Pancreas (tissue), 10 donors: Measurements from ENCODE around the gene COPS8. TPM values are rescaled to one million over a fixed set of nuclear protein-coding genes. Genes with fewer than 3 reads are reported as not detected.

ENCODE experiments used
- ATAC-seq, 4 donors: fragments of 200-7000 bp; cut with Tn5 transposase; one replicate each; pipeline versions ENCODE4 v1.8.0 to v1.9.1; 2020; ENCODE audit warnings: mild to moderate bottlenecking in 4 of 4, moderate library complexity in 4 of 4
- DNase-seq, 6 donors: peaks; one replicate each; pipeline ENCODE4 v3.0.0-alpha.2; 2020
- FAIRE-seq: peaks from 2 replicates; lab custom pipeline; 2012; peaks lifted over from hg19 to GRCh38; lab: Jason Lieb, UNC
- H3K27ac ChIP-seq, 4 donors: fragments of 200-600 bp; sonication (generic); 1 replicate in 3 of 4; 2 replicates in 1 of 4; pipeline versions ENCODE4 v1.5.0 to v1.8.0; 2020
- H3K27me3 ChIP-seq, 4 donors: fragments of 200-600 bp; one replicate each; pipeline ENCODE4 v1.8.0; 2021
- H3K36me3 ChIP-seq, 3 donors: fragments of 200-600 bp; sonication (generic) in 1 of 3; one replicate each; pipeline versions ENCODE4 v1.5.0 to v1.8.0; 2020 to 2021
- H3K4me1 ChIP-seq, 3 donors: fragments of 200-600 bp; one replicate each; pipeline ENCODE4 v1.8.0; 2021
- H3K4me3 ChIP-seq, 4 donors: fragments of 200-600 bp; sonication (generic) in 2 of 4; one replicate each; pipeline versions ENCODE4 v1.5.0 to v1.8.0; 2020 to 2021
- H3K9me3 ChIP-seq, 4 donors: fragments of 200-600 bp; one replicate each; pipeline ENCODE4 v1.8.0; 2021
- CTCF ChIP-seq, 4 donors: fragments of 200-600 bp; sonication (generic) in 3 of 4; IDR thresholded peaks; one replicate each; pipeline versions ENCODE4 v1.5.0 to v1.8.0; 2021; ENCODE audit warnings: antibody characterized with exemption in 4 of 4
- WGBS, 2 donors: extraction: QIAGEN DNeasy Blood & Tissue Kit; methylation state at CpG; one replicate each; pipeline ENCODE4 v1.1.7; 2013; 5-methylcytosine and 5-hydroxymethylcytosine counted together
- intact Hi-C, 3 donors: fragments of 100-400 bp; cut with DNase I; formaldehyde crosslinking; loops; one replicate each; pipeline versions ENCODE4 v1.11.1 to v1.14.2; 2022
- polyA plus RNA-seq, 2 donors: library from polyadenylated mRNA; stranded (reverse); fragments of 200-250 nt; gene quantifications; one replicate each; pipeline ENCODE4 v1.2.3, GENCODE V29; 2013
- total RNA-seq, 6 donors: library from RNA; stranded (reverse); fragmentation: NEBNext Ultra II Directional in 4 of 6; extraction: Animal tissue kit (Norgen Biotek cat#: 25700) in 4 of 6; gene quantifications; one replicate each; pipeline versions ENCODE4 v1.2.1 to v1.2.4, GENCODE V29; 2021 to 2023
- donor health status: healthy with polysubstance abuse.
- donor health status: DM: no; HTN: no; CAD: no; lungs with moderate emphysema.
- donor health status: DM: no; HTN: no; CAD: no.
- donor health status: control.
- donor health status: control.
- donor health status: Bipolar disorder and iron deficiency.
- donor health status: DM: yes; HTN: yes; CAD: no.
- donor health status: DM: no; HTN: no; CAD: no.
- donor health status: DM: no; HTN: no; CAD: no.
- donor health status: DM: yes; HTN: yes; CAD: no.

The COPS8 gene
- total and polyA plus RNA-seq, 8 donors, result 7.9 to 24.1 (median 12.8) TPM

GRCh38 chr2:237131749-237132533, 46.3 kb downstream of the COPS8 start:
- no peak overlapping the region for H3K27ac ChIP-seq

GRCh38 chr2:237132799-237133198, 47.1 kb downstream of the COPS8 start:
- TF ChIP-seq CTCF (IDR thresholded peaks at IDR 0.05), result no peak
- intact Hi-C loops, result no loop called here
- Histone ChIP-seq H3K4me3 (no peak overlapping the region), H3K4me1 (no peaks in the 10 kb centered on the region), H3K36me3 (no peaks in the 10 kb centered on the region), H3K9me3 (no peaks in the 10 kb centered on the region), H3K27ac (no peak overlapping the region), H3K27me3 (no peaks in the 10 kb centered on the region)
- WGBS, 2 donors, result 48 to 61% methylated on average over 5 of the region's 5 CpGs
- ATAC-seq (no peak), DNase-seq (no peak), FAIRE-seq (no peak)

More at GRCh38 chr2:237131749-237132533, 46.3 kb downstream of the COPS8 start:
- no peaks in the 10 kb centered on the region for H3K9me3 ChIP-seq
- no peaks in the 10 kb centered on the region for H3K4me1 ChIP-seq
- intact Hi-C loops, result no loop called here
- DNase-seq, result no peak
- WGBS, 2 donors, result 62 to 67% methylated on average over 6 of the region's 6 CpGs
- no peak for ATAC-seq
- no peaks in the 10 kb centered on the region for H3K36me3 ChIP-seq
- H3K4me3 ChIP-seq, result no peak overlapping the region
- FAIRE-seq, result no peak
- TF ChIP-seq CTCF (IDR thresholded peaks at IDR 0.05), result no peak
- H3K27me3 ChIP-seq, result no peaks in the 10 kb centered on the region

- no peak for FAIRE-seq
- no peak for TF ChIP-seq CTCF (IDR thresholded peaks at IDR 0.05)
- no peak overlapping the region for H3K27ac ChIP-seq
- H3K4me1 ChIP-seq, result no peaks in the 10 kb centered on the region
- ATAC-seq, result no peak
- DNase-seq, result no peak
- WGBS, 2 donors, result 52 to 53% methylated on average over 4 of the region's 4 CpGs
- H3K9me3 ChIP-seq, result no peaks in the 10 kb centered on the region
- no peaks in the 10 kb centered on the region for H3K36me3 ChIP-seq
- H3K27me3 ChIP-seq, result no peaks in the 10 kb centered on the region
- intact Hi-C loops, result no loop called here
- no peak overlapping the region for H3K4me3 ChIP-seq
These were observed 48.9 kb downstream of the COPS8 start for GRCh38 chr2:237134321-237135230.

- Histone ChIP-seq H3K4me1 (no peaks in the 10 kb centered on the region), H3K36me3 (no peaks in the 10 kb centered on the region), H3K4me3 (no peak overlapping the region), H3K9me3 (no peaks in the 10 kb centered on the region), H3K27ac (no peak overlapping the region), H3K27me3 (no peaks in the 10 kb centered on the region)
- ATAC-seq, result no peak
- no peak for DNase-seq
- TF ChIP-seq CTCF (IDR thresholded peaks at IDR 0.05), result no peak
- intact Hi-C loops, result no loop called here
- 69 to 71% methylated on average over 9 of the region's 9 CpGs for WGBS, 2 donors
- no peak for FAIRE-seq
These were observed 51.1 kb downstream of the COPS8 start for GRCh38 chr2:237136824-237137223.
